Omental fat pad (tissue), 4 donors: Measurements from ENCODE around the gene DTHD1. TPM values are rescaled to one million over a fixed set of nuclear protein-coding genes. Genes with fewer than 3 reads are reported as not detected.

Experiments
- ATAC-seq: fragments of 150-250 bp; one replicate; pipeline ENCODE4 v1.9.1; 2016; ENCODE audit warnings: mild to moderate bottlenecking, moderate library complexity; ENCODE audit not compliant: low FRiP score
- DNase-seq: peaks from one replicate; pipeline ENCODE4 v3.0.0-alpha.2; 2019; ENCODE audit warnings: low spot score
- total RNA-seq, 4 donors: library from RNA; depleted of rRNA; stranded (reverse); fragments of >200 nt; gene quantifications; one replicate each; pipeline ENCODE4 v1.1.0, GENCODE V29; 2016
- TF ChIP-seq, protein P1 (sequence below), 3 donors: fragments of 450-650 bp; IDR thresholded peaks; one replicate each; pipeline ENCODE4 v1.5.1; 2016 to 2017; ENCODE audit warnings: antibody characterized with exemption in 3 of 3, mild to moderate bottlenecking in 3 of 3, moderate library complexity in 2 of 3

Gene DTHD1
- total RNA-seq, 4 donors from 2014 or later: 0.84 to 3.0 (median 1.2) TPM

DNA sequence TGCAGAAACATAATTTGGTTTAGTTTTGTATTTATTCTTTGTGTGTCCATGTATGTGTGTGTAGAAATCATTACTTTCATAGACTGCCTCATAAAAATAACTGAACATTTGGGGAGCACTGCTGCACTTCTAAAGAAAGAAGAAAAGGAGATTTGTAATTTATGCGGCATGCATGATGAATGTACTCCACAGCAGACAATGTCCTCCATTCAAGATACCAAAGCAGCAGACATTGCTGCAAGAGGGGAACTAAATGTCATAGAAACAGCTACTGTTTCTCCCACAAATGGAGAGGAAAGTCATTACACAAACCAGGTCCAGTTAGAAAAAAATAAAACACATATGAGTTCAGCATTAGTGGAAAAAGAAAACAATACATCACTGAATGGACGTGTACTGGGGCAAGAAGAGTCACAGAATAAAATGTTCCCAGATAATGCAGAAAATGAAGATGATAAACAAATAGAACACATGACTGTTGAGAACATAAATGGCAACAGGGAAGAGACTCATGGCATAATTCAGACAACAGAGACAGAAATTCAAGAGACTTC is 2.6 kb downstream of the DTHD1 start:
- TF ChIP-seq, protein P1, sequence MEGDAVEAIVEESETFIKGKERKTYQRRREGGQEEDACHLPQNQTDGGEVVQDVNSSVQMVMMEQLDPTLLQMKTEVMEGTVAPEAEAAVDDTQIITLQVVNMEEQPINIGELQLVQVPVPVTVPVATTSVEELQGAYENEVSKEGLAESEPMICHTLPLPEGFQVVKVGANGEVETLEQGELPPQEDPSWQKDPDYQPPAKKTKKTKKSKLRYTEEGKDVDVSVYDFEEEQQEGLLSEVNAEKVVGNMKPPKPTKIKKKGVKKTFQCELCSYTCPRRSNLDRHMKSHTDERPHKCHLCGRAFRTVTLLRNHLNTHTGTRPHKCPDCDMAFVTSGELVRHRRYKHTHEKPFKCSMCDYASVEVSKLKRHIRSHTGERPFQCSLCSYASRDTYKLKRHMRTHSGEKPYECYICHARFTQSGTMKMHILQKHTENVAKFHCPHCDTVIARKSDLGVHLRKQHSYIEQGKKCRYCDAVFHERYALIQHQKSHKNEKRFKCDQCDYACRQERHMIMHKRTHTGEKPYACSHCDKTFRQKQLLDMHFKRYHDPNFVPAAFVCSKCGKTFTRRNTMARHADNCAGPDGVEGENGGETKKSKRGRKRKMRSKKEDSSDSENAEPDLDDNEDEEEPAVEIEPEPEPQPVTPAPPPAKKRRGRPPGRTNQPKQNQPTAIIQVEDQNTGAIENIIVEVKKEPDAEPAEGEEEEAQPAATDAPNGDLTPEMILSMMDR (IDR thresholded peaks at IDR 0.05): no peak
- DNase-seq (no peak), ATAC-seq (no peak)

GRCh38 chr4:36285784-36286480 is 4.5 kb downstream of the DTHD1 start:
- no peak for ATAC-seq
- no peak for DNase-seq
- TF ChIP-seq, protein P1 (IDR thresholded peaks at IDR 0.05): no peak

- ATAC-seq (no peak), DNase-seq (no peak)
- TF ChIP-seq, protein P1 (IDR thresholded peaks at IDR 0.05): no peak
These were observed 5.1 kb downstream of the DTHD1 start for GRCh38 chr4:36286481-36286871.

DNA sequence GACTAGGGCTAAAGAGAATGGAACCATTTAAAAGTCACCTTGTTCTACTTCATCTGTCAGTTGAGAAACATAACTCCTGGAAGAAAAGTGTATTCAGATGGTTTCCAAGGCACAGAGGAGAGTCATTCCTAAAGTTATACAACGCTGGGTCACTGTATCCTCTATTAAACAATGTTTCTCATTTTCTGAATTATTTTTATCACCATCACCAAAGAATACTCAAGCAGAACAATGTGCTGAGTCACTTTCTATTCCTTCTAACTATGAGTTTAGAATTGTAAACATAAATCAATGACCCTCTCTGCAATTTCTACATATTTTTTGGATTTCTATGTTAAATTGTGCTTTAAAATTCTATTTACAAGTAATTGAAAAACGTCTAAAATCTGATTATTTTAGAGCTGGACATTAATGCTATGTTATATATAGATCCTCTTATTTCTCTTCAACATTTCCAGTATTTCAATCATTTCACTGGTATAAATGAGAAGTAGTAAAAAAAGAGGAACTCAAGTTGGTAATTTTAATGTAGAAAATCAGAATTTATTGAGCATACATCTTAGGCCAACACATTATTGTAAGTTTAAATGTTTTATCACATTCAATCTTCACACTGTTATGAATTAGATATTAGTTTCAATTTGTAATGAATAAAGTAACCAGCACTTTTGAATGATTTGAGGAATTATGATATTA is 7.5 kb downstream of the DTHD1 start:
- DNase-seq (no peak), ATAC-seq (no peak)
- TF ChIP-seq, protein P1 (IDR thresholded peaks at IDR 0.05): no peak

- no peak for ATAC-seq
- no peak for DNase-seq
- TF ChIP-seq, protein P1 (IDR thresholded peaks at IDR 0.05): no peak
These were observed 9.2 kb downstream of the DTHD1 start for GRCh38 chr4:36290641-36291040.

DNA sequence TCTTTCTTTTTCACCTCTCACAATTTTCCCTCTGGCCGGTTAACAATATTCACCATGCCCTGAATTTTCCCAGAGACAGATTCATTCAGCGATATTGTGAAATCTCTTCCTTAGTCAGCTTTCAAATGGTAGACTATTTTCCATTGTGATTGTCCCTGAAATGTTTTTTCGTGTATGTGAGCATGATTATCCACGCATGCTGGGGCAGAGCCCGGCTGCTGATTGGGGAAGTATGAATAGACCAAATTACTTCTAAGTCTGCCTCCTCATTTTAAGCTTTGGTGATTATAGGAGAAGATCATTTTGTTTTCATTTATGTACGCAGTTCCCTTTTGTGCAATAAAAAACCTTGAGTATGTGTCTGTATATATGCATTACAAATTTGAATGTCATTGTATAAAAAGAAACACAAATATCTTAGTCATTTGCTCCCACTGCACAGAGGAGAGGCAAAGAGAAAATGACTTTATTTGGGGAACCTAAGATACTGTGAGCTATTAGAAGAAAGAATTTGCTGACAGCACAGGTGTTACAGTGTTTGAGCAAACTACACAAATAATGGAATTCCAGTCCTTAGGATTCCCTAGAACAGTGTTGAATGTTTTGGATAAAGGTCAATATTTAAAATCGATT is 11.3 kb downstream of the DTHD1 start:
- no peak for DNase-seq
- ATAC-seq: no peak
- TF ChIP-seq, protein P1 (IDR thresholded peaks at IDR 0.05): no peak
